Liver (tissue), 3 donors: ENCODE results near the gene ELL.

Experiments
- CTCF ChIP-seq: fragments of 150-350 bp; IDR thresholded peaks from 2 replicates; pipeline ENCODE4 v1.5.1; 2017; ENCODE audit warnings: improper control_type of control experiment, low read depth, low read length; ENCODE audit not compliant: missing input control
- GABPA ChIP-seq, 2 donors: IDR thresholded peaks in 1 of 2; conservative IDR thresholded peaks in 1 of 2; 2 replicates each; pipeline ENCODE4 v1.6.1; 2016; ENCODE audit warnings: antibody characterized with exemption in 2 of 2, mild to moderate bottlenecking in 1 of 2, moderate library complexity in 1 of 2
- HNF4G ChIP-seq: IDR thresholded peaks from 2 replicates; pipeline ENCODE4 v1.6.1; 2016; ENCODE audit warnings: antibody characterized with exemption
- JUND ChIP-seq, 2 donors: IDR thresholded peaks; 2 replicates each; pipeline ENCODE4 v1.6.1; 2016; ENCODE audit warnings: antibody characterized with exemption in 2 of 2
- MAX ChIP-seq: IDR thresholded peaks from 2 replicates; pipeline ENCODE4 v1.6.1; 2016; ENCODE audit warnings: antibody characterized with exemption
- REST ChIP-seq: IDR thresholded peaks from 2 replicates; pipeline ENCODE4 v1.6.1; 2016; ENCODE audit warnings: antibody characterized with exemption, mild to moderate bottlenecking
- SP1 ChIP-seq: IDR thresholded peaks from 2 replicates; pipeline ENCODE4 v1.6.1; 2018; ENCODE audit warnings: antibody characterized with exemption, mild to moderate bottlenecking
- ZBTB33 ChIP-seq: IDR thresholded peaks from 2 replicates; pipeline ENCODE4 v1.6.1; 2016; ENCODE audit warnings: antibody characterized with exemption
- donor health status: healthy.
- donor health status: healthy.

- TF ChIP-seq MAX (no peak), CTCF (no peak), SP1 (no peak), HNF4G (no peak), JUND (IDR thresholded peaks at IDR 0.05) (no peak), ZBTB33 (no peak), GABPA (IDR thresholded peaks at IDR 0.05 in 1 of 2, conservative IDR thresholded peaks at IDR 0.05 in 1 of 2) (no peak), REST (no peak)
These were observed 15.6 kb downstream of the ELL start for GRCh38 chr19:18506101-18506930.
